OCI-LY3 (cell line): ENCODE measurements around the gene KAZN.

ENCODE experiments used
- H2AFZ ChIP-seq: fragments of 200-600, 300-600 bp; shearing (Covaris generic); 2 replicates; pipeline ENCODE4 v1.6.0; 2014; ENCODE audit warnings: antibody characterized with exemption, low read depth, low read length
- H3K27ac ChIP-seq: fragments of 200-600, 300-600 bp; sonication (generic); 2 replicates; pipeline ENCODE4 v1.5.1; 2014; ENCODE audit warnings: mild to moderate bottlenecking, low read length, moderate library complexity, mixed read lengths
- H3K27me3 ChIP-seq: fragments of 200-600, 300-600 bp; sonication (generic); 2 replicates; pipeline ENCODE4 v1.6.1; 2014; ENCODE audit warnings: low read depth, low read length, mixed read lengths
- H3K36me3 ChIP-seq: fragments of 200-600, 300-600 bp; sonication (generic); replicated peaks from 2 replicates; pipeline ENCODE3; 2014; ENCODE audit warnings: low read depth, low read length, mixed read lengths
- H3K4me1 ChIP-seq: fragments of 300-600, 200-600 bp; sonication (generic); 2 replicates; pipeline ENCODE4 v1.6.1; 2014; ENCODE audit warnings: low read length, mixed read lengths
- H3K4me2 ChIP-seq: fragments of 200-600, 300-600 bp; sonication (generic); 2 replicates; pipeline ENCODE4 v1.6.1; 2014; ENCODE audit warnings: low read length, mixed read lengths
- H3K4me3 ChIP-seq: fragments of 300-600, 200-600 bp; sonication (generic); 2 replicates; pipeline ENCODE4 v1.5.1; 2014; ENCODE audit warnings: antibody characterized with exemption, mild to moderate bottlenecking, low read length, moderate library complexity
- H3K79me2 ChIP-seq: fragments of 300-600, 200-600 bp; shearing (Covaris generic); 2 replicates; pipeline ENCODE4 v1.6.1; 2014; ENCODE audit warnings: mild to moderate bottlenecking, low read length, mixed read lengths
- H3K9ac ChIP-seq: fragments of 300-600, 200-600 bp; shearing (Covaris generic); 2 replicates; pipeline ENCODE4 v1.6.0; 2014; ENCODE audit warnings: mild to moderate bottlenecking, low read length, moderate library complexity
- H3K9me3 ChIP-seq: fragments of 200-600, 300-600 bp; shearing (Covaris generic); 2 replicates; pipeline ENCODE4 v1.6.1; 2014; ENCODE audit warnings: low read length, mixed read lengths; ENCODE audit not compliant: insufficient read depth
- H4K20me1 ChIP-seq: fragments of 200-600, 300-600 bp; sonication (generic); 2 replicates; pipeline ENCODE4 v1.6.1; 2016; ENCODE audit warnings: low read length, mixed read lengths; ENCODE audit not compliant: insufficient read depth
- CTCF ChIP-seq: fragments of 200-600, 300-600 bp; sonication (generic); IDR thresholded peaks from 2 replicates; pipeline ENCODE4 v1.5.1; 2014; ENCODE audit warnings: antibody characterized with exemption, low read length, low read depth
- EZH2phosphoT487 ChIP-seq: fragments of 200-600 bp; shearing (Covaris generic); IDR thresholded peaks from 2 replicates; pipeline ENCODE4 v1.6.1; 2018; ENCODE audit warnings: antibody characterized with exemption, mixed run types, low read depth

Gene KAZN

GRCh38 chr1:14788080-14788479 lies 189.6 kb downstream of the KAZN start:
- H3K4me3 ChIP-seq = no peak overlapping the region
- H4K20me1 ChIP-seq = no peaks in the 10 kb centered on the region
- no peaks in the 10 kb centered on the region for H3K4me1 ChIP-seq
- no peak overlapping the region for H3K4me2 ChIP-seq
- no peak overlapping the region for H3K9ac ChIP-seq
- H3K79me2 ChIP-seq = no peaks in the 10 kb centered on the region
- TF ChIP-seq CTCF (no peak), EZH2phosphoT487 (no peak)
- no peak overlapping the region for H3K27ac ChIP-seq
- no peak overlapping the region for H2AFZ ChIP-seq
- H3K27me3 ChIP-seq = no peaks in the 10 kb centered on the region
- H3K36me3 ChIP-seq = no peaks in the 10 kb centered on the region
- no peaks in the 10 kb centered on the region for H3K9me3 ChIP-seq

- H3K79me2 ChIP-seq = no peaks in the 10 kb centered on the region
- no peaks in the 10 kb centered on the region for H3K36me3 ChIP-seq
- TF ChIP-seq EZH2phosphoT487 (no peak), CTCF (no peak)
- H3K4me1 ChIP-seq = no peaks in the 10 kb centered on the region
- H2AFZ ChIP-seq = no peak overlapping the region
- no peaks in the 10 kb centered on the region for H3K9me3 ChIP-seq
- H3K4me3 ChIP-seq = no peak overlapping the region
- no peaks in the 10 kb centered on the region for H4K20me1 ChIP-seq
- H3K27ac ChIP-seq = no peak overlapping the region
- no peaks in the 10 kb centered on the region for H3K27me3 ChIP-seq
- no peak overlapping the region for H3K4me2 ChIP-seq
- no peak overlapping the region for H3K9ac ChIP-seq
These were observed 192.5 kb downstream of the KAZN start for GRCh38 chr1:14790982-14791381.

- Histone ChIP-seq H4K20me1 (no peaks in the 10 kb centered on the region), H3K36me3 (no peaks in the 10 kb centered on the region), H3K4me2 (no peak overlapping the region), H3K27ac (no peak overlapping the region), H3K9ac (no peak overlapping the region), H3K4me3 (no peak overlapping the region), H3K27me3 (no peaks in the 10 kb centered on the region), H3K4me1 (no peaks in the 10 kb centered on the region), H3K9me3 (no peaks in the 10 kb centered on the region), H3K79me2 (no peaks in the 10 kb centered on the region), H2AFZ (no peak overlapping the region)
- no peak for TF ChIP-seq EZH2phosphoT487
- no peak for TF ChIP-seq CTCF
These were observed 193.2 kb downstream of the KAZN start for GRCh38 chr1:14791654-14792053.

- Histone ChIP-seq H3K4me3 (no peak overlapping the region), H3K27ac (no peak overlapping the region), H3K9ac (no peak overlapping the region), H3K79me2 (no peaks in the 10 kb centered on the region), H4K20me1 (no peaks in the 10 kb centered on the region), H3K36me3 (no peaks in the 10 kb centered on the region), H3K27me3 (no peaks in the 10 kb centered on the region), H3K4me1 (no peaks in the 10 kb centered on the region), H3K9me3 (no peaks in the 10 kb centered on the region), H2AFZ (no peak overlapping the region), H3K4me2 (no peak overlapping the region)
- no peak for TF ChIP-seq EZH2phosphoT487
- TF ChIP-seq CTCF = no peak
These were observed 195.8 kb downstream of the KAZN start for GRCh38 chr1:14794136-14794768.
